Ishikawa (cell line): ENCODE measurements around the gene EIF2S2.

Source experiments
- CEBPB ChIP-seq: IDR thresholded peaks from 2 replicates; pipeline ENCODE4 v1.6.1; 2012
- CREB1 ChIP-seq: IDR thresholded peaks from 2 replicates; pipeline ENCODE4 v1.6.1; 2012; ENCODE audit warnings: low read depth
- EGR1 ChIP-seq: IDR thresholded peaks from 2 replicates; pipeline ENCODE4 v1.6.1; 2012
- EP300 ChIP-seq: IDR thresholded peaks from 2 replicates; pipeline ENCODE4 v1.6.1; 2012; ENCODE audit warnings: borderline replicate concordance
- FOXM1 ChIP-seq: IDR thresholded peaks from 2 replicates; pipeline ENCODE4 v1.6.1; 2012; ENCODE audit warnings: low read depth, borderline replicate concordance
- NFIC ChIP-seq: IDR thresholded peaks from 2 replicates; pipeline ENCODE4 v1.6.1; 2012
- RAD21 ChIP-seq: IDR thresholded peaks from 2 replicates; pipeline ENCODE4 v1.6.1; 2012; ENCODE audit warnings: low read depth
- TAF1 ChIP-seq: IDR thresholded peaks from 2 replicates; pipeline ENCODE4 v1.6.1; 2012; ENCODE audit warnings: low read depth, mild to moderate bottlenecking
- TCF12 ChIP-seq: IDR thresholded peaks from 2 replicates; pipeline ENCODE4 v1.6.1; 2012; ENCODE audit warnings: low read depth
- TEAD4 ChIP-seq: IDR thresholded peaks from 2 replicates; pipeline ENCODE4 v1.6.1; 2012
- YY1 ChIP-seq: IDR thresholded peaks from 2 replicates; pipeline ENCODE4 v1.6.1; 2012; ENCODE audit warnings: low read depth
- ZBTB7A ChIP-seq: IDR thresholded peaks from 2 replicates; pipeline ENCODE4 v1.6.1; 2012; ENCODE audit warnings: low read depth
- TF ChIP-seq, protein P1 (sequence below): IDR thresholded peaks from 2 replicates; pipeline ENCODE4 v1.6.1; 2012; ENCODE audit warnings: low read depth, mild to moderate bottlenecking
- TF ChIP-seq, protein P2 (sequence below): IDR thresholded peaks from 2 replicates; pipeline ENCODE4 v1.6.1; 2012
- TF ChIP-seq, protein P3 (sequence below): IDR thresholded peaks from 2 replicates; pipeline ENCODE4 v1.6.1; 2012

EIF2S2 gene

DNA sequence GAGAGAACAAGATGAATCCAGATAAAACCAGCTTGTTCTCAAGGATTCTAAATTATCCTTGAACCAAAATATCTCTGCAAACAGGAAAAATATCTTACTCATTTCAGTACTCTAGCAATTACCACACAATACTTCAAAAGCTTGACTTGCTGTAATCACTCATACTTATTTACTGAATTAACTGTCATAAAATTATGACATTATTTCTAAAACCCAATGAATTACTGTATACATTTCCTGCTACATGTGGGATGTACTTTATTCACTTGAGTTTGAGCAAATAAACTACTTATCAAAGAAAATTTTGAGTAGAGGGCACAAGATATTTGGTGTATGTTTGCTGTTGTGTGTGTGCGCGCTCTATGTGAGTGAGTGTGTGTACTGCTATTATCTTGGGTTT lies 9.7 kb downstream of the EIF2S2 start:
- no peak for TF ChIP-seq TEAD4
- TF ChIP-seq, protein P1, sequence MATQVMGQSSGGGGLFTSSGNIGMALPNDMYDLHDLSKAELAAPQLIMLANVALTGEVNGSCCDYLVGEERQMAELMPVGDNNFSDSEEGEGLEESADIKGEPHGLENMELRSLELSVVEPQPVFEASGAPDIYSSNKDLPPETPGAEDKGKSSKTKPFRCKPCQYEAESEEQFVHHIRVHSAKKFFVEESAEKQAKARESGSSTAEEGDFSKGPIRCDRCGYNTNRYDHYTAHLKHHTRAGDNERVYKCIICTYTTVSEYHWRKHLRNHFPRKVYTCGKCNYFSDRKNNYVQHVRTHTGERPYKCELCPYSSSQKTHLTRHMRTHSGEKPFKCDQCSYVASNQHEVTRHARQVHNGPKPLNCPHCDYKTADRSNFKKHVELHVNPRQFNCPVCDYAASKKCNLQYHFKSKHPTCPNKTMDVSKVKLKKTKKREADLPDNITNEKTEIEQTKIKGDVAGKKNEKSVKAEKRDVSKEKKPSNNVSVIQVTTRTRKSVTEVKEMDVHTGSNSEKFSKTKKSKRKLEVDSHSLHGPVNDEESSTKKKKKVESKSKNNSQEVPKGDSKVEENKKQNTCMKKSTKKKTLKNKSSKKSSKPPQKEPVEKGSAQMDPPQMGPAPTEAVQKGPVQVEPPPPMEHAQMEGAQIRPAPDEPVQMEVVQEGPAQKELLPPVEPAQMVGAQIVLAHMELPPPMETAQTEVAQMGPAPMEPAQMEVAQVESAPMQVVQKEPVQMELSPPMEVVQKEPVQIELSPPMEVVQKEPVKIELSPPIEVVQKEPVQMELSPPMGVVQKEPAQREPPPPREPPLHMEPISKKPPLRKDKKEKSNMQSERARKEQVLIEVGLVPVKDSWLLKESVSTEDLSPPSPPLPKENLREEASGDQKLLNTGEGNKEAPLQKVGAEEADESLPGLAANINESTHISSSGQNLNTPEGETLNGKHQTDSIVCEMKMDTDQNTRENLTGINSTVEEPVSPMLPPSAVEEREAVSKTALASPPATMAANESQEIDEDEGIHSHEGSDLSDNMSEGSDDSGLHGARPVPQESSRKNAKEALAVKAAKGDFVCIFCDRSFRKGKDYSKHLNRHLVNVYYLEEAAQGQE, result no peak
- no peak for TF ChIP-seq YY1
- no peak for TF ChIP-seq TAF1
- TF ChIP-seq CREB1, result no peak
- TF ChIP-seq, protein P2, sequence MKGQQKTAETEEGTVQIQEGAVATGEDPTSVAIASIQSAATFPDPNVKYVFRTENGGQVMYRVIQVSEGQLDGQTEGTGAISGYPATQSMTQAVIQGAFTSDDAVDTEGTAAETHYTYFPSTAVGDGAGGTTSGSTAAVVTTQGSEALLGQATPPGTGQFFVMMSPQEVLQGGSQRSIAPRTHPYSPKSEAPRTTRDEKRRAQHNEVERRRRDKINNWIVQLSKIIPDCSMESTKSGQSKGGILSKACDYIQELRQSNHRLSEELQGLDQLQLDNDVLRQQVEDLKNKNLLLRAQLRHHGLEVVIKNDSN, result no peak
- TF ChIP-seq EGR1, result no peak
- no peak for TF ChIP-seq RAD21
- no peak for TF ChIP-seq EP300
- no peak for TF ChIP-seq ZBTB7A

DNA sequence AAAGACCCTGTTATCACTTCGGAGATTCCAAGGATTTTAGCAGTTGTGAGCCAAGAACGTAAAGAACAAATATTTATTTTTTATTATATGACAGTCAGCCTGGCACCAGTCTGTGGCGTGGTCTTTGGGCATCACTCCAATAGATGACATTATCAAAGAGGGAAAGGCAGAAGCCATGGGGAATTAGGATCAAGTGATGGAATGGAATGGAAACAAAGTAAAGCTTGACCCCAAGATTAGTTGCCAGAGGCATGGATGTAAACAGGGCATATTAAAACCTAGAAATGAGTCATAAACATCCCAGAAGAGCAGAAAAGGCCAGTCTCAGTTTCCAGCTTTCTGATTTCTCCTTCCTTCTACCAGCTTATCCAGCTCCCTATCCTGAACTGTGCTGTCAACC lies 11.5 kb downstream of the EIF2S2 start:
- TF ChIP-seq, protein P3, sequence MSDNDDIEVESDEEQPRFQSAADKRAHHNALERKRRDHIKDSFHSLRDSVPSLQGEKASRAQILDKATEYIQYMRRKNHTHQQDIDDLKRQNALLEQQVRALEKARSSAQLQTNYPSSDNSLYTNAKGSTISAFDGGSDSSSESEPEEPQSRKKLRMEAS, result no peak
- no peak for TF ChIP-seq FOXM1
- no peak for TF ChIP-seq YY1
- TF ChIP-seq TCF12, result no peak
- no peak for TF ChIP-seq TEAD4
- no peak for TF ChIP-seq ZBTB7A
- TF ChIP-seq CEBPB, result no peak
- no peak for TF ChIP-seq EGR1

DNA sequence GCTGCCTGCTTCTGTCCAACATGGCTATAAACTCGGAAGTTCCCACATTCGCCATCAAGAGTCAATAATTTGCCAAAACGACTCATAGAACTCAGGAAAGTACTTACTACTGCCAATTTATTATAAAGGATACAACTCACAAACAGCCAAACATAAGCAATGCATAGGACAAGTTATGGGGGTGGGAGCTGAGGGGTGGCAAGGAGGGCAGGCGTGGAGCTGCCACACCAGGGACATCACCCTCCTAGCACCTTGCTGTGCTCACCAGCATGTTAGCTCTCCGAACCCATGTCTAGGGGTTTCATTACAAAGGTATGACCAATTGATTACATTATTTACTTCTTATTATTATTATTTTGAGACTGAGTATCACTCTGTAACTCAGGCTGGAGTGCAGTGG lies 12.4 kb downstream of the EIF2S2 start:
- TF ChIP-seq EGR1 (no peak), CREB1 (no peak)
- TF ChIP-seq, protein P2, result no peak

DNA sequence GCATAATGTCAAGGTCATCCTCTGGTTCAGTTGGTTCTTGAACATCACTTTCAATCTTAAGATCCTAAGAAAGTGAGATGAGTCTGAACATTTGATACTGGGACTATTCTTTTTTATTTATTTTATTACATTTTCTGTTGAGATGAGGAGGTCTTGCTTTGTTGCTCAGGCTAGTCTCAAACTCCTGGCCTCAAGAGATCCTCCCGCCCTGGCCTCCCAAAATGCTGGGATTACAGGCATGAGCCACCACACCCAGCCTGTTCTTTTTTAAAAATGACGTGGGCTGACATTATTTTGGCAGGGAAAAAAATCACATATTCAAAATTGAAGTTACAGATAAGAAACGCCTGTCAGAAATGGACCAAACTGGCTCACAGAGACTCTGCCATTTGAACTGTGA lies 13.5 kb downstream of the EIF2S2 start:
- TF ChIP-seq YY1 (no peak), NFIC (no peak), EP300 (no peak), CEBPB (no peak), RAD21 (no peak), FOXM1 (no peak), EGR1 (no peak), TAF1 (no peak), CREB1 (no peak), ZBTB7A (no peak), TCF12 (no peak), TEAD4 (no peak)
- TF ChIP-seq, protein P2, result no peak
- TF ChIP-seq, protein P3, result no peak
- TF ChIP-seq, protein P1, result no peak

DNA sequence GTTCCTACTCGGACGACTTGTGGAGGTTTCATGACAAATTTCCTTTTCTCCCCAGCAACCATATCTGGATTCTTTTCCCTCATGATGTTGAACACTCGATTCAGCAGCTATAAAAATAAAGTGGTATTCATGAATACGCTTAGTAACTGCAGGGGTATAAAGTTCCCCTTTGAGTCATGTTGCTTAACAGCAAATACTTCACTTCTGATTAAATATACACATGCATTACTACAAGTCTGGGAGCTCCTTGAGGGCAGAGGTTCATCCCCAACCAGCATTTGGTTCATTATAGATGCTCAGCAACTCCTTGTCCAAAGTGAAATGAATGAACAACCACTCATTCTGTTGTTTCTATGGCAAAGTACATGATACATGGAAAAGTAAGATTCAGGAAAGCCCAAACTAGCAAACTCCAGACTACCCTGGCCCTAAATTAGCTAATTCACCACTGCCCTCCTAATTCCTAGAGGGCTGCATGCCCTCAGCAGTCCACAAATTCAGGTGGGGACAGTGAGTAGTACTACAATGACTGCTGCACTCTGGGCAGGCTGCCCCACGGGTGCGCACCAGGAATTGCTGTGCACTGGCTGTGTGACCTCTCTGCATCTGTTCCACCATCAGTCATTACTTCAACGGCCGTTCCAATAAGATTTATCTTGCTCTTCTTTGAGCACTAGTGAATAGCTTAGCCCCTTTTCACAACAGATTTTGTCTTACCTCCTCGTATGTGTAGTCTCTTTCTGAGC lies 15.2 kb downstream of the EIF2S2 start:
- no peak for TF ChIP-seq TEAD4
- TF ChIP-seq, protein P3, result no peak
- no peak for TF ChIP-seq EP300
- no peak for TF ChIP-seq ZBTB7A
- no peak for TF ChIP-seq TCF12
- TF ChIP-seq RAD21, result no peak
- no peak for TF ChIP-seq NFIC

DNA sequence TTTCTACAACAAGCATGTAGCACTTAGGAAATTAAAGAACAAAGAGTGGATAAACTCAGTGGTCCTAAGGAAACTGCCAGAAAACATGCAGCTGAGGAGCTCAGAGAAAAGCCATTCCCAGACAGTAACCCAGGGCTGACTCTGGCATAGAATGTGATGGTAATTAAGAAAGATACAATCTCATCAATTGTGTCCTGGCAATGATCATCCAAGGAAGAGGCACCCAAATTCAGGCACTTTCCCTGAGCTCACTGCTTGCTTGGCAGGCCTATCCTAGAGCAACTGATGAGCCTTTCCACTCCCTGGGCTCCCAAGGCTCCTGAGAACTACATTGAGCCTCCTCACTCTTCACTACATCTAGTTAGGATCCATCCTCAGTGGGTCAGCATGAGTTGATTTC lies 16.2 kb downstream of the EIF2S2 start:
- TF ChIP-seq TCF12, result no peak
- TF ChIP-seq CEBPB, result no peak
- no peak for TF ChIP-seq CREB1
- TF ChIP-seq FOXM1, result no peak
- TF ChIP-seq RAD21, result no peak
- TF ChIP-seq, protein P3, result no peak
- TF ChIP-seq TEAD4, result no peak
- TF ChIP-seq, protein P1, result no peak
- TF ChIP-seq ZBTB7A, result no peak
- TF ChIP-seq NFIC, result no peak
- TF ChIP-seq EGR1, result no peak
- TF ChIP-seq YY1, result no peak
- TF ChIP-seq TAF1, result no peak
- TF ChIP-seq, protein P2, result no peak
- no peak for TF ChIP-seq EP300
